Skeletal muscle cell (primary cell): ENCODE data around the gene TTLL10.
A peak's percentile ranks its signal among the peaks of the same experiment; 100 is the strongest.

Experiments
- DNase-seq: peaks from one replicate; pipeline ENCODE4 v3.0.0-alpha.2; 2010; ENCODE audit warnings: low read depth
- H3K4me3 ChIP-seq: 2 replicates; pipeline ENCODE4 v1.5.1; 2011; ENCODE audit warnings: low read depth, mild to moderate bottlenecking, control low read depth, low read length, moderate library complexity

Gene TTLL10

GRCh38 chr1:1200876-1201810 lies 27.5 kb downstream of the TTLL10 start:
- DNase-seq: no peak
- peak overlapping the region; percentile 36 for H3K4me3 ChIP-seq

DNA sequence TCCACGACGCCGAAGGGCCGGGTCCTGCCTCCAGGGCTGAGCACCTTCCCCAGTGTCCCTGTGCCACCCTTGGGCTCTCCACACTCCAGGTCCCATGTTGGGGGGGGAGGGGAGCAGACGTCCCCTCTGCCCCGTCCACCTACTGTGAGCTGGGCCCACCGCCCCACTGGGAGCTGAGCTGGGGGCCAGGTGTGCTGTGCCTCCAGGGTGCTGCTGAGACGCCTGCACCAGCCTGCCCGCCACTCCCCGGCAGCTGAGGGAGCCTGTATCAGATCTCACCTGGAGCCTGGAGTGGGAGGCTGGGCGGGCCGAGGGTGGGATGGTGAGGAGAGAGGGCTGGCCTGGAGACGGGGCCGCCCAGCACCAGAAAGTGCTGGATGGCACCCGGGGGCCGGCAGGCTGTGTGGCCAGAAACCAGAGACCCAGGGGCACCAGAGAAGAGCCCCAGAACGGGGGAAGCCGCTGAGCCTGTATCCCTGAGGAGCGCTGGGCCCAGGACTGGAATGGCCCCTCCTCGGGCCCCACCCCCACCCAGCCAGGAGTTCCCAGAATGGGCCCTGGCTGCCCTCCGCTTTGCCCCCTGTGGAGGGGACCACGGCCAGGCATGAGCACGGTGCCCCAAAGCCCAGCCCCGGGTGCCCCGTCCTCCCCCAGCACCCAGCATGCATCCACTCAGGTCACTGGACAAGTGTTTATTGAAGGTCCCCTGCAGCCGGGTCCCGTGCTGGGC lies 29.3 kb downstream of the TTLL10 start:
- no peak overlapping the region for H3K4me3 ChIP-seq
- DNase-seq: no peak

- DNase-seq: no peak
- H3K4me3 ChIP-seq: no peak overlapping the region
Measured at GRCh38 chr1:1203561-1204424, 30.1 kb downstream of the TTLL10 start.

DNA sequence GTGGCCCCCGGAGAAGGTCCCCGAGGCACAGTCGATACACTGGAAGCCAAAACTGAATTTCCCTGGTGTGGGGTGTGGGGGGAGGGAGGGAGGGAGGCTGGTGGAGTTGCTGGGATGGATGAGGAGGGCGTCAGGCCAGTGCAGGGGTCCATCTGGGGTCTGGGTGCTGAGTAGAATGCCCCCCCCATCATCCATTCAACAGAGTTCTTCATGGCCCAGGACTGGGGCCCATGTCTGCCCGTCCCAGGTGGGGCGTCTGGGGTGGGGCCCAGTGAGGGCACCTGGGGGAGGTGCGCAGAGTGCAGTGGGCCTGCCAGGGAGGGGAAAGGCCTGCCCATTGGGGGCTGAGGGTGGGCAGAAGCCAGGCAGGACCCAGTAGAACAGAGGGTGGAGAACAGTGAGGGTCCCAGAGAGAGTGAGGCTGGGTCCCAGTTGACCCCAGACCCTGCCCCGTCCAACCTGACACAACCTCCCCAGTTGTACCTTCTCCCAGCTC lies 30.8 kb downstream of the TTLL10 start:
- no peak for DNase-seq

GRCh38 chr1:1204998-1205768 lies 31.5 kb downstream of the TTLL10 start:
- H3K4me3 ChIP-seq: no peak overlapping the region
- no peak for DNase-seq

More for the DNA sequence above, 30.8 kb downstream of the TTLL10 start:
- no peak overlapping the region for H3K4me3 ChIP-seq

GRCh38 chr1:1205769-1206375 lies 32.2 kb downstream of the TTLL10 start:
- no peak for DNase-seq

GRCh38 chr1:1206376-1206965 lies 32.8 kb downstream of the TTLL10 start, which contains the start of gene TNFRSF18:
Gene TNFRSF18, minus strand, starts transcription at chr1:1206592. Its CDS starts 21 bp downstream, at chr1:1206571.
- peak within 1 kb of the TSS; percentile 13 for H3K4me3 ChIP-seq
- DNase-seq: no peak

More at GRCh38 chr1:1205769-1206375, 32.2 kb downstream of the TTLL10 start:
- H3K4me3 ChIP-seq: peak overlapping the region; percentile 13

GRCh38 chr1:1206966-1207531 lies 33.4 kb downstream of the TTLL10 start:
- DNase-seq: no peak
- H3K4me3 ChIP-seq: no peak overlapping the region

DNA sequence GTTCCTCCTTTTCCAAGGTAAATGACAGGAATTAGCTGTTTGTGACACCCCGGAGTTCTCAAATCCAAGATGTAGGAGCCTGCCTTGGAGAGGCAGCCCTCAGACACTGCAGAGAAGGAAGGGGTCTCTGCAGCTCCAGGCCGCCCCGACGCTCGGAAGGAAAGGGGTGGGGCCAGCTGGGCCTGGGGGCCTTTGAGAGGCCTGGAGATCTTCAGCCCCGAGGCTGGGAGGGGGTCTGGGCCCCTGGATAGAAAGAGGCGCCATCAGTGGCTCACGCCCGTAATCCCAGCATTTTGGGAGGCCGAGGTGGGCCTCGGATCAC lies 33.9 kb downstream of the TTLL10 start:
- no peak for DNase-seq
- H3K4me3 ChIP-seq: no peak overlapping the region

- H3K4me3 ChIP-seq: no peak overlapping the region
- DNase-seq: peak; percentile 39
Measured at GRCh38 chr1:1208713-1209433, 35.2 kb downstream of the TTLL10 start.

GRCh38 chr1:1210726-1211540 lies 37.3 kb downstream of the TTLL10 start:
- no peak overlapping the region for H3K4me3 ChIP-seq
- no peak for DNase-seq

GRCh38 chr1:1211541-1212441 lies 38.1 kb downstream of the TTLL10 start:
- no peak overlapping the region for H3K4me3 ChIP-seq
- DNase-seq: no peak

DNA sequence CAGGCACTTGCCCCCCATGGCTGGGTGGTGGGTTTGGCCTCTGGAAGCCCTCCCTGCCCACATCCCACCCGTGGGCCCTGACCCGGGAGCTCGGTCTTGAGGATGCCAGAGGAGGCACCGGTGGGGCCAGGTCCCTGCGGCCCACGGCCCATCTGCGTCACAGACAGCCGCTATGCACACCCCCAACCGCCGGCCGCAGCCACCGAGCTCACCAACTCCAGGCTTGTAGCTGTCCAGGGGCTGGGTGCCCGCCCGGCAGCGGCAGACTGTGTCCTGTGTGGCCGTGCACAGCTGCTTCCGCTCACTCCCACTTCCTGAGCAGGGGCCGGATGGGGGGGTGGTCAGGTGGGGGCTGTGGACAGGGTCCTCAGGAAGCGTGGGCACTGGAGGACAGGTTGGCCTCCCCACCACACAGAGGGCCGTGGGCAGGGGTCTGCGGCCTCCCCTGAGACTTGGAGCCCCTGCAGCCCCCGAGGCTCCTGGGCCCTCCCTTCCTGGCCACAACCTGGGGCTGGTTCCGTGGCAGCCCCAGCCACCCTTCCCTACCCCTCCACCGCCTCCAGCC lies 39.2 kb downstream of the TTLL10 start:
- DNase-seq: no peak
- H3K4me3 ChIP-seq: no peak overlapping the region

DNA sequence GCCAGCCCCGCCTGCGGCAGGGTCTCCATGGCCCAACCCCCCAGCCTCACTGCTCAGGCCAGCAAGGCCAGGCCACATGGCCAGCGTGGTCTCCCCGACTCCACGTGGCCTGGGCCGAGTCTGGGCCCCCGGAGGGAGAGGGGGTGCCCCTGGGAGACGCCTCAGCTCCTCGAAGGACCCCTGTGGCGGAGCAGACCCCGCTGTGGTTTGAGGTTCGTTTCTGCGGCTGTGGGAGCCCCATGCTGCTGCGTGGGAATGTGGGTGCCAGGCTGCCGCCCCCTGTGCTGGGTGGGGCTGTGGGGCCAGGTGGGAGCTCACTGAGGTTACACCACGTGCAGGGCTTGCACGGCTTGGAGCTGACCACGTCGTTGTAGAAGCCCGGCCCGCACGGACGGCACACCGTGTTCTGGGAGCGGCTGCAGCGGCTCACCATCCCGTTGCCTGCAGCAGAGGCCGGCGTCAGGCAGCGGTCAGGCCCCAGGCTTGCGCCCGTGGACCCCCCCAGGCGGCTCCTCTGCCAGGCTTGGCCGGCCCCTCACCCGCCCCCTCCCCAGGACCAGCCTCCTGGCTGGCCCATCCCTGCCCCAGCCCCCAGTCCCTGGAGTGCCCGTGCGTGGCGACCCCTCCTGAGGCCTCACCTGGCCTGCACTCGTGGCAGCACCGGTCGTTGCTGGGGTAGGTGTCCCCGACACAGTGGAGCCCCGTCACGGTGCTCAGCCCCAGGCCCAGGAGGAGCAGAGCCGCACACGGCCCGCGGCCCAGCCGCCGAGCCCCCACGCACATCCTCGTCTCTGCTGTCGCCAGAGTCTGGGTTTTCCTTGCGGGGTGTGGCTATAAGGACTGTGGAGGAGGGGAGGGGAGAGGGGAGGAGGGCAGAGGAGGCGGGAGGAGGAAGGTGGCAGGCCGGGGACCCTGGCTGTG lies 39.9 kb downstream of the TTLL10 start, which contains the start of gene TNFRSF4:
TNFRSF4 (minus strand) TSS at position 809 of the 921 bp plus-strand sequence; CDS start at position 783, 26 bp downstream.
- H3K4me3 ChIP-seq: no peak within 1 kb of the TSS
- no peak for DNase-seq
